ENCODE measurements around the gene RUFY1. TPM values are rescaled to one million over a fixed set of nuclear protein-coding genes. Genes with fewer than 3 reads are reported as not detected.
"Not testable (repeated sequence)": the region's sequence is repeated elsewhere in the genome, so short reads cannot be mapped to it uniquely, and the experiment has no call there.

RUFY1 gene
- total RNA-seq, 1 experiment from 2014 or later = 40.9 TPM

- H3K27ac ChIP-seq (ENCODE audit: low read length) = peak overlapping the region; percentile 64; the same call in 1 of the 2 replicates
- no peak overlapping the region for H3K9ac ChIP-seq (ENCODE audit: low read length)
- no peaks in the 10 kb centered on the region for H3K27me3 ChIP-seq (ENCODE audit: low read length)
- DNase-seq = no peak
- no peaks in the 10 kb centered on the region for H4K20me1 ChIP-seq (ENCODE audit: insufficient read depth, low read depth, low read length)
- peaks cover 48% of the 10 kb centered on the region for H3K4me1 ChIP-seq (ENCODE audit: low read length)
- H2AFZ ChIP-seq (ENCODE audit: low read length) = no peak overlapping the region
- H3K9me3 ChIP-seq (ENCODE audit: low read length) = no peaks in the 10 kb centered on the region
- no peaks in the 10 kb centered on the region for H3K79me2 ChIP-seq (ENCODE audit: low read length)
- H3K36me3 ChIP-seq (ENCODE audit: insufficient read depth, low read length) = no peaks in the 10 kb centered on the region
- no peaks in the 10 kb centered on the region for H3K9me2 ChIP-seq (replicated peaks; ENCODE audit: insufficient read depth, low read length)
- H3K4me2 ChIP-seq (ENCODE audit: low read depth, low read length, poor library complexity, severe bottlenecking) = no peak overlapping the region
- no peak overlapping the region for H3K4me3 ChIP-seq (ENCODE audit: low read length)
These were observed 37.8 kb upstream of the RUFY1 start for GRCh38 chr5:179512452-179513000.

DNA sequence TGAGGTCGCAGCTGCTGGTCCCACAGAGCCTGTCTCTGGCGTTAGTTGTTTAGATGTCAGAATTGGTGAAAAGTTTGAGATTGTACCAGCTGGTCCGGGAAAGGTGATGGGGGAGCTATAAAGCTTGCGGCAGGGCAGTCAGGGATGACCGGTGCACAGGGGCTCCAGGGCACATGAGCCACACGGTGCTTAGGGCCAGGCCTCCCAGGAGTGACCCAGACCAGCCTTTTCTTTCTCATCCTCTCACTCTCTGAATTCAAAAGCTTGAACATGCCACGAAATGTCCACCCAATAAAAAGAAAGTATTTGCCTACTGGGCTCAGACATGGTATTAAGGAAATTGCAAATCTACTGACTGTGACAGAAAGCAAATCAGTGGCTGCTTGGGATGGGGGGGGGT is 34.9 kb upstream of the RUFY1 start:
- H3K9ac ChIP-seq (ENCODE audit: low read length) = peak overlapping the region; percentile 71
- peak overlapping the region; percentile 72 for H3K4me2 ChIP-seq (ENCODE audit: low read depth, low read length, poor library complexity, severe bottlenecking)
- peak overlapping the region; percentile 66 for H3K4me3 ChIP-seq (ENCODE audit: low read length)
- H3K4me1 ChIP-seq (ENCODE audit: low read length) = peaks cover 47% of the 10 kb centered on the region
- not testable (repeated sequence) for H3K79me2 ChIP-seq (ENCODE audit: low read length); H2AFZ ChIP-seq (ENCODE audit: low read length); H3K9me3 ChIP-seq (ENCODE audit: low read length); H3K27me3 ChIP-seq (ENCODE audit: low read length); H3K9me2 ChIP-seq (replicated peaks; ENCODE audit: insufficient read depth, low read length); H4K20me1 ChIP-seq (ENCODE audit: insufficient read depth, low read depth, low read length); H3K36me3 ChIP-seq (ENCODE audit: insufficient read depth, low read length)
- H3K27ac ChIP-seq (ENCODE audit: low read length) = peak overlapping the region; percentile 89
- DNase-seq = peak; percentile 66

GRCh38 chr5:179516221-179516620 is 34.1 kb upstream of the RUFY1 start:
- Histone ChIP-seq H3K9ac (ENCODE audit: low read length) (peak overlapping the region; percentile 71), H2AFZ (ENCODE audit: low read length) (no peak overlapping the region), H3K9me3 (ENCODE audit: low read length) (no peaks in the 10 kb centered on the region), H3K27me3 (ENCODE audit: low read length) (no peaks in the 10 kb centered on the region), H3K36me3 (ENCODE audit: insufficient read depth, low read length) (no peaks in the 10 kb centered on the region), H4K20me1 (ENCODE audit: insufficient read depth, low read depth, low read length) (no peaks in the 10 kb centered on the region), H3K4me3 (ENCODE audit: low read length) (peak overlapping the region; percentile 66; the same call in 1 of the 2 replicates), H3K9me2 (replicated peaks; ENCODE audit: insufficient read depth, low read length) (no peaks in the 10 kb centered on the region), H3K4me1 (ENCODE audit: low read length) (peaks cover 47% of the 10 kb centered on the region), H3K79me2 (ENCODE audit: low read length) (no peaks in the 10 kb centered on the region), H3K27ac (ENCODE audit: low read length) (peak overlapping the region; percentile 89), H3K4me2 (ENCODE audit: low read depth, low read length, poor library complexity, severe bottlenecking) (peak overlapping the region; percentile 72)
- no peak for DNase-seq

- H2AFZ ChIP-seq (ENCODE audit: low read length); DNase-seq: not testable (repeated sequence)
These were observed 32.6 kb upstream of the RUFY1 start for GRCh38 chr5:179517746-179518145.

DNA sequence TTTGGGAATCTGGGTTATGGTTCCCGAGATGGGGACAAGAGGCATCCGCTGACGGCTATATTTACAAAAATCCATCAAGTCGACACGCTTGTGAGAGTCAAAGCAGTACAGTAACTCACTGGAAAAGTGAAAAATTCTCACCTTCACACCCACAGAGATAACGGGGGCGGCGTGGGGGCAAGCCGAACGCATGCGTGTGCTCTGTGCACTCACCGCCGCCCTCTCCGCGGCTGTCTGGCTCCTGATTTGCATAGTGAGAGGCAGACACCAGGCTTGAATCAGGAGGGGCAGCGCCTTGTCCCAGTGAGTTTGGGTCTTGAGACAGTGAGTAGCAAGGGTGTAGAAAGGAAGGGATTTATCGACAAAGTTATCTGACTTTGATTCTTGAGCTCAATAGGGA is 32.0 kb upstream of the RUFY1 start:
- not testable (repeated sequence) for DNase-seq; H2AFZ ChIP-seq (ENCODE audit: low read length); H4K20me1 ChIP-seq (ENCODE audit: insufficient read depth, low read depth, low read length); H3K36me3 ChIP-seq (ENCODE audit: insufficient read depth, low read length); H3K9me2 ChIP-seq (replicated peaks; ENCODE audit: insufficient read depth, low read length); H3K27me3 ChIP-seq (ENCODE audit: low read length); H3K79me2 ChIP-seq (ENCODE audit: low read length); H3K9me3 ChIP-seq (ENCODE audit: low read length)
- H3K9ac ChIP-seq (ENCODE audit: low read length) = peak overlapping the region; percentile 43; the same call in 1 of the 2 replicates
- H3K27ac ChIP-seq (ENCODE audit: low read length) = peak overlapping the region; percentile 29; the same call in 1 of the 2 replicates
- peak overlapping the region; percentile 36; the same call in 1 of the 2 replicates for H3K4me3 ChIP-seq (ENCODE audit: low read length)
- H3K4me1 ChIP-seq (ENCODE audit: low read length) = peaks cover 38% of the 10 kb centered on the region
- H3K4me2 ChIP-seq (ENCODE audit: low read depth, low read length, poor library complexity, severe bottlenecking) = peak overlapping the region; percentile 23

More at GRCh38 chr5:179517746-179518145, 32.6 kb upstream of the RUFY1 start:
- H3K4me3 ChIP-seq (ENCODE audit: low read length) = peak overlapping the region; percentile 36; the same call in 1 of the 2 replicates
- peak overlapping the region; percentile 43 for H3K9ac ChIP-seq (ENCODE audit: low read length)
- H3K36me3 ChIP-seq (ENCODE audit: insufficient read depth, low read length); H4K20me1 ChIP-seq (ENCODE audit: insufficient read depth, low read depth, low read length); H3K27me3 ChIP-seq (ENCODE audit: low read length); H3K9me3 ChIP-seq (ENCODE audit: low read length); H3K79me2 ChIP-seq (ENCODE audit: low read length); H3K9me2 ChIP-seq (replicated peaks; ENCODE audit: insufficient read depth, low read length): not testable (repeated sequence)
- H3K4me1 ChIP-seq (ENCODE audit: low read length) = peaks cover 43% of the 10 kb centered on the region
- H3K4me2 ChIP-seq (ENCODE audit: low read depth, low read length, poor library complexity, severe bottlenecking) = peak overlapping the region; percentile 50
- H3K27ac ChIP-seq (ENCODE audit: low read length) = peak overlapping the region; percentile 29; the same call in 1 of the 2 replicates

GRCh38 chr5:179519416-179520070 is 30.8 kb upstream of the RUFY1 start:
- not testable (repeated sequence) for H3K9ac ChIP-seq (ENCODE audit: low read length); H2AFZ ChIP-seq (ENCODE audit: low read length); H3K9me2 ChIP-seq (replicated peaks; ENCODE audit: insufficient read depth, low read length); H3K9me3 ChIP-seq (ENCODE audit: low read length); H3K27me3 ChIP-seq (ENCODE audit: low read length); H3K4me2 ChIP-seq (ENCODE audit: low read depth, low read length, poor library complexity, severe bottlenecking); H4K20me1 ChIP-seq (ENCODE audit: insufficient read depth, low read depth, low read length); H3K36me3 ChIP-seq (ENCODE audit: insufficient read depth, low read length); H3K4me3 ChIP-seq (ENCODE audit: low read length); H3K27ac ChIP-seq (ENCODE audit: low read length); H3K79me2 ChIP-seq (ENCODE audit: low read length)
- H3K4me1 ChIP-seq (ENCODE audit: low read length) = peaks cover 32% of the 10 kb centered on the region
- DNase-seq = peak; percentile 57

DNA sequence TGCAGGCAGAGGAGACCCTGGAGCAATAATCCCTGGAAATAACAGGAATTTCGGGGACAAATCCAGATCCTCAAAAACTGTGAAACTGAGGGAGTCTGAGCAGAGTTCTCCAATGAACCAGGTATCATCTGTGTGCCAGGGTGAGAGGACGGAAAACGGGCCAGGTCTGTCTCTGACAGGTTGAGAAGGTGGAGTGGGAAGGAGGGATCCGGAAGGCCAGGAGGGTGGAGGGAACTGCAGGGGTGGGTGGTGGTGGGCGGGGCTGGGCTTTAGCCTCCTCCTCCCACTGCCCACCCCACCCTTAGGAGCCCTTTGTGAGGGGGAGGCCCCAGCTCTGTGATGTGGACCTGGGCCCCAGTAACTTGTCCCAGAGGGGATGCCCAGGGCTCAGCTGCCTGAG is 28.2 kb upstream of the RUFY1 start:
- H3K9me2 ChIP-seq (replicated peaks; ENCODE audit: insufficient read depth, low read length); H3K4me2 ChIP-seq (ENCODE audit: low read depth, low read length, poor library complexity, severe bottlenecking); H3K9me3 ChIP-seq (ENCODE audit: low read length); H2AFZ ChIP-seq (ENCODE audit: low read length); H4K20me1 ChIP-seq (ENCODE audit: insufficient read depth, low read depth, low read length); H3K79me2 ChIP-seq (ENCODE audit: low read length); H3K36me3 ChIP-seq (ENCODE audit: insufficient read depth, low read length); H3K9ac ChIP-seq (ENCODE audit: low read length); H3K4me3 ChIP-seq (ENCODE audit: low read length); DNase-seq; H3K27ac ChIP-seq (ENCODE audit: low read length); H3K27me3 ChIP-seq (ENCODE audit: low read length): not testable (repeated sequence)
- H3K4me1 ChIP-seq (ENCODE audit: low read length) = peaks cover 30% of the 10 kb centered on the region

DNA sequence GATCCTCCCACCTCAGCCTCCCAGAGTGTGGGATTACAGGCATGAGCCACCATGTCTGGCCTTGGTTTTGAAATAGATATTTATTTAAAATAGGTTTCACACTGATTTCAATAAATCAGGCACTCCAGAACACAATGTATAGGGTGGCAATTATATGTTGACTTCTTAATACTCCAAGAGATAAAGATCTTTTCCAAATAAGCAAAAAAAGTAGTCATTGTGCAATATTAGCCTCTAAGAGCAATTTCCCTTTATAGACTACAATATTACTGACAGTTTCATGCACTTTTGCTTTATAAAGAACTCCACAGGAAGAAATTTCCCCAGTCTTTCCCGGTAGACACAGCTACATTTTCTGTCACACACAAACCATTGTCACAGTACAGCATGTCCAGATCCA is 23.4 kb upstream of the RUFY1 start:
- Histone ChIP-seq H3K9me2 (replicated peaks; ENCODE audit: insufficient read depth, low read length) (no peaks in the 10 kb centered on the region), H3K79me2 (ENCODE audit: low read length) (no peaks in the 10 kb centered on the region), H3K36me3 (ENCODE audit: insufficient read depth, low read length) (no peaks in the 10 kb centered on the region), H3K4me2 (ENCODE audit: low read depth, low read length, poor library complexity, severe bottlenecking) (no peak overlapping the region), H3K9ac (ENCODE audit: low read length) (no peak overlapping the region), H4K20me1 (ENCODE audit: insufficient read depth, low read depth, low read length) (no peaks in the 10 kb centered on the region), H3K27me3 (ENCODE audit: low read length) (no peaks in the 10 kb centered on the region), H3K4me3 (ENCODE audit: low read length) (no peak overlapping the region), H2AFZ (ENCODE audit: low read length) (no peak overlapping the region), H3K4me1 (ENCODE audit: low read length) (peaks cover 41% of the 10 kb centered on the region), H3K9me3 (ENCODE audit: low read length) (no peaks in the 10 kb centered on the region), H3K27ac (ENCODE audit: low read length) (no peak overlapping the region)
- no peak for DNase-seq
